GM12892 (cell line): ENCODE measurements around the gene NSD2.
A peak's percentile ranks its signal among the peaks of the same experiment; 100 is the strongest.
"Not testable (repeated sequence)": the region's sequence is repeated elsewhere in the genome, so short reads cannot be mapped to it uniquely, and the experiment has no call there.

Experiments
- DNase-seq: peaks from one replicate; pipeline ENCODE4 v3.0.0; 2011; ENCODE audit not compliant: insufficient read length
- FAIRE-seq: peaks from 2 replicates; lab custom pipeline; 2011; peaks lifted over from hg19 to GRCh38; lab: Jason Lieb, UNC
- POLR2A ChIP-seq: IDR thresholded peaks from 2 replicates; pipeline ENCODE4 v1.6.1; 2011; ENCODE audit warnings: low read depth, low read length, control low read depth
- POLR2AphosphoS5 ChIP-seq: IDR thresholded peaks from 2 replicates; pipeline ENCODE4 v1.6.1; 2011; ENCODE audit warnings: low read depth, low read length, control low read depth
- TAF1 ChIP-seq: IDR thresholded peaks from 2 replicates; pipeline ENCODE4 v1.6.1; 2011; ENCODE audit warnings: low read depth, mild to moderate bottlenecking, control low read depth, low read length, borderline replicate concordance

Gene NSD2

GRCh38 chr4:1898681-1899080 lies 27.5 kb downstream of the NSD2 start:
- FAIRE-seq (no peak), DNase-seq (no peak)
- TF ChIP-seq TAF1, result no peak
- no peak for TF ChIP-seq POLR2AphosphoS5
- TF ChIP-seq POLR2A, result no peak

- TF ChIP-seq POLR2A (0 out of 2 replicates have a peak, but pooled peaks have one; percentile 35), TAF1 (no peak), POLR2AphosphoS5 (0 out of 2 replicates have a peak, but pooled peaks have one; percentile 28)
- peak; percentile 75 for DNase-seq
- peak; percentile 86 for FAIRE-seq
Observed at GRCh38 chr4:1899149-1900086, 28.2 kb downstream of the NSD2 start.

- no peak for FAIRE-seq
- no peak for DNase-seq
- TF ChIP-seq POLR2AphosphoS5 (no peak), TAF1 (no peak), POLR2A (no peak)
Observed at GRCh38 chr4:1900087-1900433, 28.9 kb downstream of the NSD2 start.

- DNase-seq (no peak), FAIRE-seq (no peak)
- TF ChIP-seq POLR2AphosphoS5 (no peak), TAF1 (no peak), POLR2A (no peak)
Observed at GRCh38 chr4:1900624-1901023, 29.4 kb downstream of the NSD2 start.

- DNase-seq (no peak), FAIRE-seq (no peak)
- TF ChIP-seq POLR2AphosphoS5 (no peak), TAF1 (no peak), POLR2A (no peak)
Observed at GRCh38 chr4:1901127-1901526, 29.9 kb downstream of the NSD2 start.

- DNase-seq (no peak), FAIRE-seq (no peak)
- TF ChIP-seq POLR2A, result no peak
- no peak for TF ChIP-seq POLR2AphosphoS5
- no peak for TF ChIP-seq TAF1
Observed at GRCh38 chr4:1902243-1902642, 31.1 kb downstream of the NSD2 start.

DNA sequence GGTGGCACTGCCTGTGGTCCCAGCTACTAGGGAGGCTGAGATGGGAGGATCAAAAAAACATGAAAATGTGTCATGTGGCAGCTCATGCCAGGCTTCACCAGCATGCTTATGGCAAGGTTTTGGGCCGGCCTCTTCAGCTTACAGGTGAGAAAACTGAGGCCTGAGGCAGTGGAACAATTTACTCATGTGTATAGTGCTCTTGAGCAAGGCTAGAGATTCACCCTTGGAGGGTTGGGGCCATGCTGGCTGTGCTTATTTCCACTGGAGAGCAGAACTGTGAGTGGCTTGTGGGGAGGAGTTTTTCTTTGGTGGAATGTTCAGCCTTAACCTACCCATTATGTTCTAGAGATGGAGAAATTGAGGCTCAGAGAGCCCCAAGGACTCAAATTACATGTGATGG lies 31.8 kb downstream of the NSD2 start:
- TF ChIP-seq POLR2AphosphoS5 (no peak), POLR2A (no peak), TAF1 (no peak)
- FAIRE-seq, result no peak
- DNase-seq, result no peak

GRCh38 chr4:1904042-1904441 lies 32.8 kb downstream of the NSD2 start:
- no peak for FAIRE-seq

GRCh38 chr4:1907848-1908525 lies 36.8 kb downstream of the NSD2 start:
- FAIRE-seq, result no peak
- no peak for TF ChIP-seq POLR2A
- TF ChIP-seq POLR2AphosphoS5, result no peak
- TF ChIP-seq TAF1, result no peak
- DNase-seq, result no peak

More at GRCh38 chr4:1904042-1904441, 32.8 kb downstream of the NSD2 start:
- TF ChIP-seq TAF1 (no peak), POLR2AphosphoS5 (no peak), POLR2A (no peak)
- no peak for DNase-seq

GRCh38 chr4:1909696-1910095 lies 38.5 kb downstream of the NSD2 start:
- not testable (repeated sequence) for FAIRE-seq, DNase-seq

- no peak for DNase-seq
- TF ChIP-seq TAF1 (no peak), POLR2A (no peak), POLR2AphosphoS5 (no peak)
- FAIRE-seq, result no peak
Observed at GRCh38 chr4:1910643-1911042, 39.5 kb downstream of the NSD2 start.

- DNase-seq, FAIRE-seq: not testable (repeated sequence)
Observed at GRCh38 chr4:1911316-1911715, 40.1 kb downstream of the NSD2 start.
